HCT116 (cell line): ENCODE measurements around the gene MLKL. TPM values are rescaled to one million over a fixed set of nuclear protein-coding genes. Genes with fewer than 3 reads are reported as not detected.

Experiments used
- ATAC-seq: fragments of 200-7000 bp; cut with Tn5 transposase; 2 replicates; pipeline ENCODE4 v1.9.1; 2020; ENCODE audit warnings: mild to moderate bottlenecking, moderate library complexity
- BruUV-seq: library from RNA; stranded (reverse); fragments of 400-500 nt; replicated peaks from 2 replicates; lab custom pipeline; 2021; lab: Mats Ljungman, UMichigan
- CTCF ChIA-PET: fragments of 300-600 bp; sonication (Branson Sonifier 250); formaldehyde crosslinking; loops from one replicate; lab custom pipeline; 2021; ENCODE audit warnings: antibody characterized with exemption; lab: Charles Lee
- POLR2A ChIA-PET: fragments of 300-600, 350-600 bp; sonication (Branson Sonifier 250); formaldehyde crosslinking; loops from one replicate; lab custom pipeline; 2021; ENCODE audit warnings: antibody characterized with exemption; lab: Charles Lee
- RAD21 ChIA-PET, 2 experiments: fragments of 300-600 bp; sonication (Branson Sonifier 250); formaldehyde crosslinking; loops; one replicate each; lab custom pipeline; 2023; ENCODE audit warnings: low total read pairs in 2 of 2; ENCODE audit not compliant: uncharacterized antibody in 2 of 2, unreplicated experiment in 2 of 2, low non-redundant PET in 1 of 2; lab: Charles Lee
- DNase-seq: peaks from one replicate; pipeline ENCODE4 v3.0.0-alpha.2; 2010; ENCODE audit warnings: low read depth, low spot score
- H2AFZ ChIP-seq: fragments of 200-600 bp; shearing (Covaris generic), sonication (generic); 2 replicates; pipeline ENCODE4 v1.6.1; 2017; ENCODE audit warnings: low read depth, mixed run types, mixed read lengths, antibody characterized with exemption, low read length; ENCODE audit not compliant: poor library complexity, severe bottlenecking
- H3K27ac ChIP-seq: 2 replicates; pipeline ENCODE4 v1.5.1; 2012; ENCODE audit warnings: low read depth, low read length
- H3K27me3 ChIP-seq: fragments of 200-600 bp; sonication (generic); 2 replicates; pipeline ENCODE4 v1.6.1; 2016; ENCODE audit warnings: mixed run types, low read length, mixed read lengths; ENCODE audit not compliant: insufficient read depth
- H3K36me3 ChIP-seq, 2 experiments: fragments of 200-500 bp in 1 of 2; fragments of 200-600 bp in 1 of 2; sonication (Bioruptor generic) in 1 of 2; sonication (generic) in 1 of 2; 2 replicates each; pipeline versions ENCODE4 v1.5.1 to v1.6.1; 2014 to 2016; ENCODE audit warnings: low read length in 2 of 2, inconsistent platforms in 1 of 2, mixed read lengths in 1 of 2, mixed run types in 1 of 2; ENCODE audit not compliant: insufficient read depth in 2 of 2, control insufficient read depth in 1 of 2
- H3K4me1 ChIP-seq, 2 experiments: fragments of 200-600 bp in 1 of 2; sonication (generic) in 1 of 2; 2 replicates each; pipeline versions ENCODE4 v1.5.1 to v1.6.1; 2012 to 2017; ENCODE audit warnings: low read length in 2 of 2, inconsistent platforms in 1 of 2, mild to moderate bottlenecking in 1 of 2, mixed read lengths in 1 of 2, mixed run types in 1 of 2, moderate library complexity in 1 of 2; ENCODE audit not compliant: insufficient read depth in 2 of 2, control insufficient read depth in 1 of 2
- H3K4me2 ChIP-seq: fragments of 200-600 bp; sonication (generic); 2 replicates; pipeline ENCODE4 v1.6.1; 2017; ENCODE audit warnings: mixed run types, low read length, mixed read lengths
- H3K4me3 ChIP-seq, 2 experiments: fragments of 200-600 bp in 1 of 2; sonication (generic) in 1 of 2; replicated peaks in 1 of 2; 2 replicates each; pipeline ENCODE4 v1.5.1; 2011 to 2016; ENCODE audit warnings: low read length in 2 of 2, control low read depth in 1 of 2, low read depth in 1 of 2, mild to moderate bottlenecking in 1 of 2, mixed read lengths in 1 of 2, mixed run types in 1 of 2
- H3K79me2 ChIP-seq: fragments of 200-600 bp; sonication (generic); 2 replicates; pipeline ENCODE4 v1.6.1; 2017; ENCODE audit warnings: mild to moderate bottlenecking, mixed run types, low read length, moderate library complexity, mixed read lengths; ENCODE audit not compliant: insufficient read depth
- H3K9ac ChIP-seq: fragments of 200-600 bp; sonication (generic); 2 replicates; pipeline ENCODE4 v1.6.1; 2016; ENCODE audit warnings: low read length, mixed read lengths
- H3K9me2 ChIP-seq: fragments of 200-600 bp; sonication (generic), shearing (Covaris generic); 2 replicates; pipeline ENCODE4 v1.6.1; 2017; ENCODE audit warnings: mixed run types, mild to moderate bottlenecking, moderate library complexity; ENCODE audit not compliant: insufficient read depth
- H3K9me3 ChIP-seq, 2 experiments: fragments of 200-500 bp in 1 of 2; fragments of 200-600 bp in 1 of 2; sonication (Bioruptor generic) in 1 of 2; sonication (generic) in 1 of 2; 2 replicates each; pipeline ENCODE4 v1.6.1; 2014 to 2017; ENCODE audit warnings: low read length in 2 of 2, mixed read lengths in 2 of 2, inconsistent platforms in 1 of 2, low read depth in 1 of 2, mild to moderate bottlenecking in 1 of 2, mixed run types in 1 of 2, moderate library complexity in 1 of 2; ENCODE audit not compliant: control insufficient read depth in 1 of 2, insufficient read depth in 1 of 2
- H4K20me1 ChIP-seq: fragments of 200-600 bp; sonication (generic), shearing (Covaris generic); 2 replicates; pipeline ENCODE4 v1.6.1; 2017; ENCODE audit warnings: mixed run types, mild to moderate bottlenecking, moderate library complexity; ENCODE audit not compliant: insufficient read depth
- EGR1 ChIP-seq: IDR thresholded peaks from 2 replicates; pipeline ENCODE4 v1.6.1; 2012; ENCODE audit warnings: low read depth
- ELF1 ChIP-seq: IDR thresholded peaks from 2 replicates; pipeline ENCODE4 v1.6.1; 2012; ENCODE audit warnings: low read depth, borderline replicate concordance
- EZH2 ChIP-seq: fragments of 200-600 bp; sonication (generic); IDR thresholded peaks from 2 replicates; pipeline ENCODE4 v1.6.1; 2017; ENCODE audit warnings: antibody characterized with exemption, mixed run types
- EZH2phosphoT487 ChIP-seq: fragments of 200-600 bp; IDR thresholded peaks from 2 replicates; pipeline ENCODE4 v1.6.1; 2018; ENCODE audit warnings: antibody characterized with exemption, borderline replicate concordance
- FOSL1 ChIP-seq: IDR thresholded peaks from 2 replicates; pipeline ENCODE4 v1.6.1; 2012; ENCODE audit warnings: low read depth
- JUND ChIP-seq: IDR thresholded peaks from 2 replicates; pipeline ENCODE4 v1.6.1; 2012
- MAX ChIP-seq: IDR thresholded peaks from 2 replicates; pipeline ENCODE4 v1.6.1; 2012
- RAD21 ChIP-seq: IDR thresholded peaks from 2 replicates; pipeline ENCODE4 v1.6.1; 2012; ENCODE audit warnings: low read depth, mild to moderate bottlenecking
- REST ChIP-seq: IDR thresholded peaks from 2 replicates; pipeline ENCODE4 v1.6.1; 2012; ENCODE audit warnings: low read depth
- SIN3A ChIP-seq: IDR thresholded peaks from 2 replicates; pipeline ENCODE4 v1.6.1; 2012; ENCODE audit warnings: low read depth
- SP1 ChIP-seq: IDR thresholded peaks from 2 replicates; pipeline ENCODE4 v1.6.1; 2012; ENCODE audit warnings: low read depth
- SRF ChIP-seq: IDR thresholded peaks from 2 replicates; pipeline ENCODE4 v1.6.1; 2012; ENCODE audit warnings: low read depth
- ZFX ChIP-seq: fragments of 450-650 bp; IDR thresholded peaks from 2 replicates; pipeline ENCODE4 v1.6.1; 2017
- intact Hi-C: fragments of 100-400 bp; cut with micrococcal nuclease; formaldehyde crosslinking; loops from 2 replicates; pipeline ENCODE4 v1.10.0; 2022
- total RNA-seq: library from RNA; stranded (reverse); gene quantifications from one replicate; pipeline ENCODE4 v1.2.1, GENCODE V29; 2021; ENCODE audit not compliant: unreplicated experiment

MLKL gene
- total RNA-seq, 1 experiment from 2014 or later, result 8.3 TPM

GRCh38 chr16:74625500-74626350 is 74.9 kb downstream of the MLKL start:
- Histone ChIP-seq H4K20me1 (peaks cover 10% of the 10 kb centered on the region; the same call in 1 of the 2 replicates), H3K9me3 (no peaks in the 10 kb centered on the region), H3K4me1 (no peaks in the 10 kb centered on the region), H3K9me2 (no peaks in the 10 kb centered on the region), H3K36me3 (peaks cover 62 to 75% of the 10 kb centered on the region in 2 experiments), H2AFZ (no peak overlapping the region), H3K27me3 (no peaks in the 10 kb centered on the region), H3K4me3 (no peak overlapping the region), H3K27ac (no peak overlapping the region), H3K9ac (no peak overlapping the region), H3K79me2 (peaks cover 61% of the 10 kb centered on the region), H3K4me2 (no peak overlapping the region)
- ChIA-PET POLR2A (no interaction called here), CTCF (no interaction called here), RAD21 (no interaction called here)
- intact Hi-C loops, result no loop called here
- TF ChIP-seq EGR1 (no peak), JUND (no peak), EZH2phosphoT487 (no peak), SRF (no peak), FOSL1 (no peak), RAD21 (no peak), EZH2 (no peak), ELF1 (no peak), SIN3A (no peak), REST (no peak), ZFX (no peak), MAX (no peak), SP1 (no peak)
- no TSS peak for BruUV-seq
- ATAC-seq (no peak), DNase-seq (no peak)
